ENCODE results near the gene OR9Q1.

Gene OR9Q1

DNA sequence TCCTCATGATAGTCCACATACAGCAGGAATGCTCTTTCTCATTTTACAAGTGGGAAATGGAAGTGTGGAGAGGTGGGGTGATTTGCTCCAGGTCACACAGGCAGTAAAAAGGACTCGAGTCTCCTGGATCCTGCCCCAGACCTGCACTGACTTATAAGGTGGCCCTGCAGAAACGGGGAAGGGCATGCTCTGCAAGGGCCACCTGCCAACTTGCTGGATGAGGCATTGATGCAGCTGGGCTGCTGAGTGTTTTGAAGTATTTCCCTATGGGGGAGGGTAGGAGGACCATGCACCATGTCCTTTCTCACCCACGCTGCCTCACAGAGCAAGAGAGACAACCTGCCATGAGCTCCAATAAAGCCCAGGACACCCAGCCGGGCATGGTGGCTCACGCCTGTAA lies 44.0 kb downstream of the OR9Q1 start:
- Histone ChIP-seq H3K9me3 (no peaks in the 10 kb centered on the region), H3K4me1 (ENCODE audit: control insufficient read depth in 1 of 2, insufficient read depth in 1 of 2, low read depth in 1 of 2, low read length in 1 of 2) (no peaks in the 10 kb centered on the region), H3K4me3 (ENCODE audit: low read depth in 1 of 2, low read length in 1 of 2) (no peak overlapping the region), H3K27ac (no peak overlapping the region), H3K36me3 (no peaks in the 10 kb centered on the region), H3K27me3 (no peaks in the 10 kb centered on the region)
- TF ChIP-seq, protein P1, sequence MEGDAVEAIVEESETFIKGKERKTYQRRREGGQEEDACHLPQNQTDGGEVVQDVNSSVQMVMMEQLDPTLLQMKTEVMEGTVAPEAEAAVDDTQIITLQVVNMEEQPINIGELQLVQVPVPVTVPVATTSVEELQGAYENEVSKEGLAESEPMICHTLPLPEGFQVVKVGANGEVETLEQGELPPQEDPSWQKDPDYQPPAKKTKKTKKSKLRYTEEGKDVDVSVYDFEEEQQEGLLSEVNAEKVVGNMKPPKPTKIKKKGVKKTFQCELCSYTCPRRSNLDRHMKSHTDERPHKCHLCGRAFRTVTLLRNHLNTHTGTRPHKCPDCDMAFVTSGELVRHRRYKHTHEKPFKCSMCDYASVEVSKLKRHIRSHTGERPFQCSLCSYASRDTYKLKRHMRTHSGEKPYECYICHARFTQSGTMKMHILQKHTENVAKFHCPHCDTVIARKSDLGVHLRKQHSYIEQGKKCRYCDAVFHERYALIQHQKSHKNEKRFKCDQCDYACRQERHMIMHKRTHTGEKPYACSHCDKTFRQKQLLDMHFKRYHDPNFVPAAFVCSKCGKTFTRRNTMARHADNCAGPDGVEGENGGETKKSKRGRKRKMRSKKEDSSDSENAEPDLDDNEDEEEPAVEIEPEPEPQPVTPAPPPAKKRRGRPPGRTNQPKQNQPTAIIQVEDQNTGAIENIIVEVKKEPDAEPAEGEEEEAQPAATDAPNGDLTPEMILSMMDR (IDR thresholded peaks at IDR 0.05): no peak

DNA sequence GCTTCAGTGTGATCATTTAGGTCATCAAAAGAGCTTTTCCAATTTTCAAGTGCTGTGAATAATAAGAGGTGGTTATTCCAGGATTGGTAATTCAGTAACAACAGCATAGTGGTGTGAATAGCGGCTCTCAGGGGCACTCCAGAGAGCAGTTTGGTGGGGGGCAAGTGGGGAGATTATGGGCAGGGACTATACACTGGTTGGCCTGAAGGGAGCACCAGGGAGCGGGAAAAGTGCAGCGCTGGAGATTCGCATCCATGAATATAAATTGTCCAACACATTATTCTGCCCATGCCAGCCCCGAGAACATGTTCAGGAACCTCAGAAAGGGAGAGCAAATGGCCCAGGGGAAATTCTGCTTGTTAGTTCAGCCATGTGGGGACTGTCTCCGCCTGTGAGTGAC lies 45.0 kb downstream of the OR9Q1 start:
- Histone ChIP-seq H3K9me3 (no peaks in the 10 kb centered on the region), H3K4me1 (ENCODE audit: control insufficient read depth in 1 of 2, insufficient read depth in 1 of 2, low read depth in 1 of 2, low read length in 1 of 2) (no peaks in the 10 kb centered on the region), H3K36me3 (no peaks in the 10 kb centered on the region), H3K27me3 (no peaks in the 10 kb centered on the region), H3K27ac (no peak overlapping the region), H3K4me3 (ENCODE audit: low read depth in 1 of 2, low read length in 1 of 2) (no peak overlapping the region)
- TF ChIP-seq, protein P1 (IDR thresholded peaks at IDR 0.05): no peak

DNA sequence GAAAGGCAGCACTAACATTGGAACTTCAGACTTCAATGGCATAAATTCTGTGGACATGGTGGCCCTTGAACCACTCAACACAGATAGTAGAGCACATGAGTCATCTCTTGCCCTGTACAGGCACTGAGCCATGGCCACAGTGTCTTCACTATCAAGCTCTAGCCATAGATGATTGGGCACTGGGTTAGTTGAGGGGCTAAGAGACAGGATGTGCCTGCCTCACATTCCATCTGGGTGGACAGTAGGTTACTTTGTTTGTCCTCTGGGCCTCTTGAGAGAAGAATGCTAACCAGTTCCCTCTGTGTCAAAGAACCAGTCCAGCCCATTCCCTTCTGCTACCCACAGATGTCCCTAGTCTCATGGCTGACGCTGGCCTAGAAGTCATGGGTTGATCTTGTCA lies 46.9 kb downstream of the OR9Q1 start:
- Histone ChIP-seq H3K27me3 (no peaks in the 10 kb centered on the region), H3K36me3 (no peaks in the 10 kb centered on the region), H3K4me1 (ENCODE audit: control insufficient read depth in 1 of 2, insufficient read depth in 1 of 2, low read depth in 1 of 2, low read length in 1 of 2) (no peaks in the 10 kb centered on the region), H3K9me3 (no peaks in the 10 kb centered on the region), H3K4me3 (ENCODE audit: low read depth in 1 of 2, low read length in 1 of 2) (no peak overlapping the region), H3K27ac (no peak overlapping the region)
- TF ChIP-seq, protein P1 (IDR thresholded peaks at IDR 0.05): no peak

DNA sequence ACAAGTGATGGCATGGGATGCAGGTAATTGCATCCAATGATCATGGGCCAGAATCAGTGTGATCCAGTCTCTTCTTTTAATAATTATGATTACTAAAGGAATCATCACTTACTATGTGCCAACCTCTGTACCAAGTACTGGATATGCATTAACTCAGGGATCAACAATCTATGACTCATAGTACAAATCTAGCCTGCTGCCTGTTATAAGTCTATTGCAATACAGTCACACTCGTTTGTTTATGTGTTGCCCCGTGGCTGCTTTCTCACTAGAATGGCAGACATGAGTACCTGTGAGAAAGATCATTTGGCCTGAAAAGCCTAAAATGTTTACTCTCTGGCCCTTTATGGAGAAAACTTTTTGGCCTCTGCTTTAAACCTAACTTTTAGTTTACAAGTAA lies 52.1 kb downstream of the OR9Q1 start:
- no peaks in the 10 kb centered on the region for H3K27me3 ChIP-seq
- H3K4me3 ChIP-seq (ENCODE audit: low read depth in 1 of 2, low read length in 1 of 2): no peak overlapping the region
- H3K36me3 ChIP-seq: no peaks in the 10 kb centered on the region
- no peaks in the 10 kb centered on the region for H3K4me1 ChIP-seq (ENCODE audit: control insufficient read depth in 1 of 2, insufficient read depth in 1 of 2, low read depth in 1 of 2, low read length in 1 of 2)
- H3K27ac ChIP-seq: no peak overlapping the region
- TF ChIP-seq, protein P1 (IDR thresholded peaks at IDR 0.05): no peak
- no peaks in the 10 kb centered on the region for H3K9me3 ChIP-seq

DNA sequence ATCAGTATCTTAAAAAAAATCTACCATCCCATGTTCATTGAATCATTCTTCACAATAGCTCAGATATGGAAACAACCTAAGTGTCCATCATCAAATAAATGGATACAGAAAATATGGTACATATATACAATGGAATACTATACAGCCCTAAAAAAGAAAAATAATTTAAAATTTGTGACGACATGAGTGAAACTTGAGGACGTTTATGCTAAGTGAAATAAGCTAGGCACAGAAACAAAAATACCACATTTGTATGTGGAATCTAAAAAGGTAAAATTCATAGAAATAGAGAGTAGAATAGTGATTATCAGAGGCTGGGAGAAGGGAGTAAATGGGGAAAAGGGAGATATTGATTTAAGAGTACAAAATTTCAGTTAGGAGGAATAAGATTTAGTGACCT lies 62.8 kb downstream of the OR9Q1 start:
- no peak overlapping the region for H3K27ac ChIP-seq
- TF ChIP-seq, protein P1 (IDR thresholded peaks at IDR 0.05): no peak
- no peaks in the 10 kb centered on the region for H3K27me3 ChIP-seq
- H3K4me1 ChIP-seq (ENCODE audit: control insufficient read depth in 1 of 2, insufficient read depth in 1 of 2, low read depth in 1 of 2, low read length in 1 of 2): no peaks in the 10 kb centered on the region
- no peaks in the 10 kb centered on the region for H3K9me3 ChIP-seq
- no peaks in the 10 kb centered on the region for H3K36me3 ChIP-seq
- H3K4me3 ChIP-seq (ENCODE audit: low read depth in 1 of 2, low read length in 1 of 2): no peak overlapping the region

DNA sequence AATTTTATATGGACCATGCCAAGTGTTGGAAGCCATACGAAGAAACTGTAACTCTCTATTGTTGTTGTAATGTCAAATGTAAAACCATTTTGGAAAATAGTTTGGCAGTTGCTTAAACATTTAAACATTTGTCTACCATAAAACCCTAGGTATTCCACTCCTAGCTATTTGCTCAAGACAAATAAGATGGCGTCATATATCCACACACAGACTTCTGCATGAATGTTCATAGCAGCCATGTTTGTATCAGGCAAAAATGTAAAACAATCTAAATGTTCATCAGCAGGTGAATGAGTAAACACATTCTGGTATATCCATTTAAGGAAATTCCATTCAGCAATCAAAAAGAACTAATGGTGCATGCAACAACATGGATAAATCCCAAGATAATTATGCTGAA lies 73.8 kb downstream of the OR9Q1 start:
- no peaks in the 10 kb centered on the region for H3K9me3 ChIP-seq
- H3K27me3 ChIP-seq: no peaks in the 10 kb centered on the region
- no peaks in the 10 kb centered on the region for H3K36me3 ChIP-seq
- TF ChIP-seq, protein P1 (IDR thresholded peaks at IDR 0.05): no peak
- no peak overlapping the region for H3K4me3 ChIP-seq (ENCODE audit: low read depth in 1 of 2, low read length in 1 of 2)
- H3K27ac ChIP-seq: no peak overlapping the region
- no peaks in the 10 kb centered on the region for H3K4me1 ChIP-seq (ENCODE audit: control insufficient read depth in 1 of 2, insufficient read depth in 1 of 2, low read depth in 1 of 2, low read length in 1 of 2)
